Hindlimb muscle (tissue), 1 donor: Measurements from ENCODE around the gene TMEM184B. TPM values are rescaled to one million over a fixed set of nuclear protein-coding genes. Genes with fewer than 3 reads are reported as not detected.
A peak's percentile ranks its signal among the peaks of the same experiment; 100 is the strongest.

Source experiments
- DNase-seq: peaks from one replicate; pipeline ENCODE4 v3.0.0-alpha.2; 2013
- polyA plus RNA-seq: library from polyadenylated mRNA; unstranded; fragments of 120-200 nt; gene quantifications from one replicate; pipeline ENCODE4 v1.2.1, GENCODE V29; 2013; ENCODE audit not compliant: insufficient read length

Gene TMEM184B
- polyA plus RNA-seq, 1 donor = 92.5 TPM

GRCh38 chr22:38308791-38309498 is 36.1 kb upstream of the TMEM184B start:
- DNase-seq = no peak

DNA sequence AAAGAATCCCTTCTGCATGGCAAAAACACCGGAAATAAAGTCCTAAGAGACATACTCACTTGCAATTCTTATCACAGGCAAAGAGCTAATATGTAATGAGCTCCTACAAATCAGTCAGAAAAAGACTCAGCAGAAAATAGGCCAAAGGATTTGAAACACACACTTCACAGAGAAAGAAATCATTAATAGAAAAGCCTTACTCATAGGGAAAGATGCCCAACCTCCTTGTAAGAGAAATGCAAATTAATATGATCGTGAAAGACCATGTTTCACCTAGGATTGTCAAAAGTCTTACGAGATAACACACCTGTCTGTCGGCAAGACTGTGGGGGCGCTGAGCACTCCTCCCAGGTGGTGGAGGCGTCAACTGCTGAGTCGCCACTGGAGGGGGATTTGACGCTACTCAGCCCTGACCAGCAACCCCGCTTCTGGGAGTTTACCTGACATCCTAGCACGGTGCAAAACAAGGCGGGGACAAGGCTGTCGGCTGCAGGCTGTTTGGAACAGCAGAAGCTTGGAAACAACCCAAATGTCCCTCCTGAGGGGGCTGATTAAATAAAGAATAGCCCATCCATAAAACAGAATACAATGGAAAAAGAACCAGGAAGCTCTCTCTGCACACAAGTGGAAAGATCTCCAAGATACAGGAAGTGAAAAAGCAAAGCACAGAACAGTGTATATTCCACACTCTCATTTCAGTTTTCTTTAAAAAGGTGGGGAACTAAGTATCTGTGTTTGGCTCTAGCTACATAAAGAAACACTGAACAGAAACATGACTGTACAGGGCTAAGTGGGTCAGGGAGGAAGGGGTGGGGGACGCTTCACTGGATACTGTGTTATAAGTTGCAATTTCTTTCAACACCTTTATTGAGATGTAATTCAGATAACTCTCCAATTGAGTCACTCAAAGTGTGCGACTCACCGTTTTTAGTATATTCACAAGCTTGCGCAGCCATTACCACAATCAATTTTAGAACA is 33.0 kb upstream of the TMEM184B start:
- DNase-seq = peak; percentile 43

- DNase-seq = no peak
These were observed 31.7 kb upstream of the TMEM184B start for GRCh38 chr22:38304526-38304925.

DNA sequence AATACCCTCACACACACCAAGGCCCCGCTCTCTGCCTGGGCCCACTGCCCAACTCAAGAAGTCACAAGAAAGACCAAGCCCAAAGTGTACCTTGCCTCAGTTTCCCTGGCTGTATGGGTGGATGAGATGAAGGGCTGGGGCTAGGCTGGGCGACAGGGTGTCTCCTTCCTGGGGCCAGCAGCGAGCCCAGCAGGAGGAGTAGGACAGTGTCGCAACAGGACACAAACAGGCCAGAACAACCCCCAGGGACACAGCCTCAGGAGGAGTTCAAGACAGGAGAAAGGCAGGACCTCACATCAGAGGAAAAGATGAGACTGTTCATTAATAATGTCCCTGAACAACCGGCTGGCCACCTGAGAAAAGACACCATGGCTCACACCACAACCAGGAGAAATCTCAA is 31.2 kb upstream of the TMEM184B start:
- DNase-seq = no peak

- DNase-seq = no peak
These were observed 30.1 kb upstream of the TMEM184B start for GRCh38 chr22:38302906-38303305.

GRCh38 chr22:38300946-38301345 is 28.1 kb upstream of the TMEM184B start:
- DNase-seq = no peak

DNA sequence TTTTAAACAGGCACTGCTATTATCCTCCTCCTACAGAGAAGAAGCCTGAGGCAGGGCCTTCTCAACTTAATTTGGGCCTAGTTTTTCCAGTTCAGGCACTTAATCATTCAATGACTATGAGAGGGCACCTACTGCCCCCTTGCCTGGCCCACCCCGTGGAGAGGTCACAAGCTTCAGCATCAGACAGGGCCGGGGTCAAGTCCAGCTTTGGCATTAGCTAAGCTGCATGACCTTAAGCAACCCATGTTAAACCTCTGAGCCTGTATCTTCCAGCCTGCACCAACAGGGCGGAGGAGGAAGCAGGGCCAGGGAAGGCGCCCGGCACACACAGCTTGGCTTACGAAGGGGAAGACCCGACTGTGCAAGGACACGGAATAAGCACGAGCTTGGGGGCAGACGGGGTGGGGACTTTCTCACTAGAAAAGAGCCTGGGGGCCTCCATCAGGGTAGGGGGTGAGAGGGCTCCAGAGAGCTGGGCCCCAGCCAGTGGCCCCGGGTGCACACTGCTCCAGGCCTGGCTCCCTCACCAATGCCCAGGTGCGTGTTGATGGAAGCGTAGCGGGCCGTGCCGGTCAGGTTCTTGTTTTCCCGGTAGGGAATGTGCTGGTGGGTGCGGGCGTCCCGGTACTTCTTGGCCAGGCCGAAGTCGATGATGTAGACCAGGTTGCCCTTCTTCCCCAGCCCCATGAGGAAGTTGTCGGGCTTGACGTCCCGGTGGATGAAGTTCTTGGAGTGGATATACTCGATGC is 27.6 kb upstream of the TMEM184B start:
- no peak for DNase-seq

- DNase-seq = no peak
These were observed 26.9 kb upstream of the TMEM184B start for GRCh38 chr22:38299770-38300102.

DNA sequence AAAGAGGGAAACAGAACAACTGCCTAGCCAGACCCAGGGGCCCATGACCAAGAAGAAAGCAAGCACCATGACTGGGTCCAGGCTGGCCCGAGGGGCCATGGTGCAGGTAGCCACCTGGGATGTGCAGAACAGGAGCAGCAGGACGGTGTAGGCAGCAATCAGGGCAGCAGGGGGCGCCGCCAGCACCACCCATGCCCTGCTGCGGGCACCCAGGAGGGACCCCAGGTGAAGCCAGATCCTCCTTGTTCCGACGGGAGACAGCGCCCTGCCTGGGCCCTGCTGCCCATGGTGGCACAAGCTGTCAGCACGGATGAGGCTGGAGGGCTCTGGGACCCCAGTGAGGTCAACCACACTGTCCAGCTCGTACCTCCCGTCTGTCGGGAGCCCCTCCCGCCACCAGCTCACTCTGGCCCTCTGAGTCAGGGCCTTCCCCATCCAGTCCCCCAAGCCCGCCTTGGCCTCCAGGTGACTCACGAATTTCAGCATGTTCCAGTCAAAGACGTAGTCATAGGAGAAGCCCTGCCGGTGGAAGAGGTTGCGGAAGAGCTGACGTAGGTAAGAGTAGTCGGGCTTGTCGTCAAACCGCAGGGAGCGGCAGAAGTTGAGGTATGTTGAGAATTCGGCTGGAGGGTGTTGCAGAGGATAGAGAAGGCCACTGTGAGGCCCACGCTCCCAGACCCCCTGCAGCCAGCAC is 25.6 kb upstream of the TMEM184B start:
- DNase-seq = no peak

GRCh38 chr22:38296372-38296771 is 23.6 kb upstream of the TMEM184B start:
- no peak for DNase-seq

DNA sequence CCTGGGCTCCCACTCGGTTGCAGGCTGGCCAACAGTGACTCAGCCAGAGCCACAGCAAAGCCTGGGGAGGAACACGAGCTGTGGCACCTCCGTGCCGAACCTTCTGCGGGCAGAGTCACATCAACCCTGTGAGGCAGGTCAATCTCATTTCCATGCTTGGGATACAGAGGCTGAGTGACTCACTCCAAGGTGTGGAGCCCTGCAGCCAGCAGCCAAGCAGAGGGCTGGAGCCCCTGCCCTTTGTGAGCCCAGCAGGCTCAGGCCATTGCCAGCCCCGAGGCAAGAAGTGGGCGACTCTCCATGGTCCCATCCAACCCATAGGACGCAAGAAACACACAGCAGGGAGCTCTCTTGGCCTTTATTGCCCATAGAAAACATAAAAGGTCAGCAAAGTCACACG is 23.1 kb upstream of the TMEM184B start:
- DNase-seq = no peak

GRCh38 chr22:38295339-38295738 is 22.5 kb upstream of the TMEM184B start:
- DNase-seq = no peak

GRCh38 chr22:38294193-38294592 is 21.4 kb upstream of the TMEM184B start:
- DNase-seq = no peak

GRCh38 chr22:38292694-38293093 is 19.9 kb upstream of the TMEM184B start:
- DNase-seq = no peak

- DNase-seq = no peak
These were observed 18.5 kb upstream of the TMEM184B start for GRCh38 chr22:38291201-38291777.

- no peak for DNase-seq
These were observed 17.5 kb upstream of the TMEM184B start for GRCh38 chr22:38290347-38290746.

GRCh38 chr22:38289583-38290082 is 16.8 kb upstream of the TMEM184B start:
- DNase-seq = no peak

DNA sequence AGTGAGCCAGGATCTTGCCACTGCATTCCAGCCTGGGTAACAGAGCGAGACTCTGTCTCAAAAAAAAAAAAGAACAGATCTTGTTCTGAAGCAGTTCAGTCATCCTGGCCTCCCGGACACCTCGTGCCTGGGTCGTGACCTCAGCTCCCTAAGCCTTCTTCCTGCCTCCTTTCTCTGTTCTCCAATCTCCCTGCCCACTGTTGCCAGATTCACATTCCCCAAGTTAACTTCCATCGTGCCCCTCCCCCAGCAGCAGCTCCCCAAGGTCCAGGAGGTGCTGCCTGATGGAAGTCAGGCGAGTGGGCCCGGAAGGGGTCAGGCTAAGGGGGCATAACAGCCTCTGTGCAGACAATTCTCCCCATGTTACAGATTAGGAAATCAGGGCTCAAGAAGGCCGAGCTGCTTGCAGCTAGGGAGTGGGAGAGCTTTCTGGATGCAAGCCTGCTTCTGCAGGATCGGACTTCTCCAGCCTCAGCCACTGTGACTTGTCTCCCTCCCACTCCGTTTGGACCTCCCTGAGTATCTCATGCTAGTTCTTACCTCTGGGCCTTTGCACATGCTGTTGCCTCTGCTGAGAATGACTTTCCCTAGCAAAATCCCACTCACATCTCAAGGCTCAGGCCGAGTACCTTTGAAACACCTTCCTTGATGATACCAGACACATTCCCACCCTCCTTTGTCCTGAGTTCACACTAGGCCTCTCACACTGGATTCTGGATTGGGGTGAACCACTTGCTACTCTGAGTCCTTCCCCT is 14.3 kb upstream of the TMEM184B start:
- no peak for DNase-seq

GRCh38 chr22:38285018-38285417 is 12.2 kb upstream of the TMEM184B start:
- DNase-seq = no peak

- peak; percentile 68 for DNase-seq
These were observed 11.2 kb upstream of the TMEM184B start for GRCh38 chr22:38284042-38284402.

GRCh38 chr22:38282397-38282796 is 9.6 kb upstream of the TMEM184B start:
- no peak for DNase-seq
